Globus pallidus (tissue), 1 donor: ENCODE measurements around the gene GCA.

ENCODE experiments used
- DNase-seq: peaks from one replicate; pipeline ENCODE4 v3.0.0-alpha.2; 2015; ENCODE audit warnings: low spot score

The GCA gene, protein sequence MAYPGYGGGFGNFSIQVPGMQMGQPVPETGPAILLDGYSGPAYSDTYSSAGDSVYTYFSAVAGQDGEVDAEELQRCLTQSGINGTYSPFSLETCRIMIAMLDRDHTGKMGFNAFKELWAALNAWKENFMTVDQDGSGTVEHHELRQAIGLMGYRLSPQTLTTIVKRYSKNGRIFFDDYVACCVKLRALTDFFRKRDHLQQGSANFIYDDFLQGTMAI

GRCh38 chr2:162343824-162344616 lies at the start of gene GCA:
Gene GCA, plus strand, starts transcription at chr2:162344132. Its CDS starts 117 bp downstream, at chr2:162344249.
- peak; percentile 98 for DNase-seq

DNA sequence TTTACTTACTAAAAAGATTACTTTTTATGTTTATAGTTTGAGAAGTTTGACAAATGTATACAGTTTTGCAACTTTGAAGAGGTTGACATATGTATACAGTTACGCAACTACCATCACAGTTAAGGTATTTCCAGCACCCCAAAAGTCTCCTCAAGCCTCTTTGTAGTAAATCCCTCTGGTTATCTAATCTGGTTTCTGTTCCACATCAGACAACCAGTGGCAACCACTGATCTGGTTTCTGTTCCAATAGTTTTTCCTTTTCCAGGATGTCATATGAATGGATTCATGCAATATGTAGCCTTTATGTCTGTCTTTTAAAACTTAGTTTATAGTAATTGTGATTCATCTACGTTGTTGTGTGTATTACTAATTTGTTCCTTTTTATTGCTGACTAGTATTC lies 48.9 kb upstream of the GCA start:
- no peak for DNase-seq

DNA sequence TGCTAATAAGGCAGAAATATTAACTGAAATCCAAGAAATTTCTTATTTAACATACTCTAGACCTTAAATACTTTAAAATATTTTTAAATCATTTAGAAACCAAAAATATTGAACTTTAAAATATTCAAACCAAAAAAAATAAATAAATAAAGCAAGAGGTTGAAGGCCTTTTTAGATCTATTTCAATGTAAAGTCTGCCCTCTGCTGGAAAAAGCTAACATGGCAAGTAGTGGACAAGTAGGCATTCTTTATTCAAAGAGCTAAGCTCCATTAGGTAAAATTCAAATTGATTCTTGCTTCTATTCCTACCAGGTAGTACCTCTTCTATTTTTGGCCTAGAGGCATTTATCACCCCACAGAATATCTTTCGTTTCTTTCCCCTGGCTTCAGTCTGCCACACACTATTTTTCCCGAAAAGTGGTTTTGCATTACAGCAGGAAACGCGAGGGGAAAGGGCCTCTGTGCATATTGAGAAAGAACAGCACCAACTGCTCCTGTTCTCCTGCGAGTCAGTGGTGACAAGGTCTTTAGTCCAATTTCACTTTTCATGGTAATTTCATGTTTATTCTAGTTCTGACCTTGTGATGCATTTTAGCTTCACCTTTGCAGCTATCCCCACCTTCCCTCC lies 45.9 kb upstream of the GCA start:
- DNase-seq = peak; percentile 81

DNA sequence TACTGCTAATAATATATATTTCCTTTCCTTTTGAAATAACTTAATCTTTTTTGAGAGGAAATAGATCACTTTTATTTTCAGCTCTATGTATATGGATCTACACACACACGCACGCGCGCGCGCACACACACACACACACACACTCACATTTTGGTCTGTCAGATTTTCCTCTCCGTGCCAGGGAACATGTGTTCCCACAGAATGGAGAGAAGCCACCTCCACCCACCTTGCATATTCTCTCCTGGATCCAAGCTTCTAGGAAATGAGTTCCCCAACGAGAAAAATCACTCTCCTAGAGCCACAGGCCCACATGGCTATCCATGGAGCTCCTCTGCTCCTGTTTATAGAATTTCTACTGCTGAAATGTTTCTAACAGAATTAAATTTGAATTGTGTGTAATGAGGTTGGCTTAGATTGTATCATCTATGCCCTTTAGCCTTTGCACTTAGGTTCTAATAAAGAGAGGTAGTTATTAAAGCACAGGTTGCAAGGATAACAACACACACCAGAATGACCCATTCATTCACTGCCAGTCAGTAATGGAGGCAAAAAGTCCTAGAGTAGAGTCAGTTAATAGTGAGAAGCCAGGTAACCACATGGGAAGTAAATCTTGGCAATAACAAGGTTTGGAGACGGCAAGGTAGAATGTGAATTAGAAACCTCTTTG lies 45.1 kb upstream of the GCA start:
- DNase-seq = no peak

- no peak for DNase-seq
Observed at GRCh38 chr2:162300266-162300665, 43.7 kb upstream of the GCA start.

GRCh38 chr2:162301151-162301804 lies 42.7 kb upstream of the GCA start:
- DNase-seq = peak; percentile 68

DNA sequence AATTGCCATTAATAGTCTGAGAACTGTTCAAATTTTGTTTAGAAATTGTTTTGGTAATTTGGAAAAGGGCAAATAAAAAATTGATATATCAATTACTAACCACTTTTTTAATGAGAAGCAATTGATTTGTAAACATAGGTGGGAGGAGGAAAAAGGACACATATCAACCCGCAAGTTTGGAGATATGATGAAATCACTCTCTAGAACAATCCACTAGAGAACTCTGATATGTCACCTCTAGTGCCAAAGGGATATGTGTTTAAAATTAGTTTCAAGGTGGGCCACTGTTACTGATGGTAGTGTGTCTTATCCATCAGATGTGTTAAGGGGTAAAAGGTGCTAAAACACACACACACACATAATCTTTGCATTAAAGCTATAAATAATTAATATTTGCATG lies 42.1 kb upstream of the GCA start:
- no peak for DNase-seq

DNA sequence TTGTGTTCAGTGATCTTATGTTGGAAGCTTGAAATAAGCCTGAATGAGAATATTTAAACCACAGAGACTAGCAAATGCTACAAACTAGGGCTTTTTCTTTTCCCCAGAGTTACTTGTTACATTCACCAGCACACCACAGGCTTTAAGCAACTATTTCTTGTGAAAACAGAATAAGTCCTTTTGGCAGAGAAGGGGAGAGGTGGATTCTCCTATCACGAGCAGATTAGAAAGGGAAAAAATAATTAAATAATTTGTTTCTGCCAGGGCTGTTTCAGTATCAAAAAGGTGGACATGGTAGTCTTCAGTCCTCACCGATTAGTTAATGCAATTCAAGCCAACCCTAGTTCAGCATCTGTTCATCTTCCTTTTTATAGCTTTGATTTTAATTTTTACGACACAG lies 38.0 kb upstream of the GCA start:
- no peak for DNase-seq

GRCh38 chr2:162308747-162309503 lies 35.0 kb upstream of the GCA start:
- no peak for DNase-seq

GRCh38 chr2:162312853-162313252 lies 31.1 kb upstream of the GCA start:
- no peak for DNase-seq

- DNase-seq = peak; percentile 16
Observed at GRCh38 chr2:162315938-162316337, 28.0 kb upstream of the GCA start.

GRCh38 chr2:162316590-162316989 lies 27.3 kb upstream of the GCA start:
- no peak for DNase-seq

DNA sequence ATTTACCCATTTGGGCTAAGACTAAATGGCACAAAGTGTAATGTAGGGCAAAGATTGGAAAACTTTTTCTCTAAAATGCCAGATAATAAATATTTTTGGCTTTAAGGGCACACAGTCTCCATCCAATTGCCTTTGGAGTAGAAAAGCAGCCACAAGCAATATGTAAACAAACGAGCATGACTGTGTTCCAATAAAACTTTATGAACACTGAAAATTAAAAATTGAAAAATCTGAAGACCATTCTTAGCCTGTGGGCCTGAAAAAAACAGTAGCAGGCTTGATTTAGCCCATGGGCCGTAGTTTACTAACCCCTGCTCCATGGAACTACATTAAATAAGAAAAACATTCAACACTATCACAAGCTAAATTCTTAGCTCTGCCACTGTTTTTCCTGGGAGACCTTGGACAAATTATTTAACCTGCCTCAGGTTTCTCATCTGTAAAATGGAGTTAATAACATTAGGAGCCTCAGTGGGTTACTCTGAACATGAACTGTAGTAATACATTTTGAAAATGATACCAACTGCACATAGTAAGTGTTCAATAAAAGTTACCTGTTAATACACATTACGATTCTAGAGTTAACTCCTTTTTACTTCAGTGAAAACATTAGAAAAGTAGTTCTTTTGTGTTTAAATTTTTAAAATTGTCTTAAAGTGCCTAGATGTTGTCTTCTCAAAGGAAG lies 26.7 kb upstream of the GCA start:
- no peak for DNase-seq

DNA sequence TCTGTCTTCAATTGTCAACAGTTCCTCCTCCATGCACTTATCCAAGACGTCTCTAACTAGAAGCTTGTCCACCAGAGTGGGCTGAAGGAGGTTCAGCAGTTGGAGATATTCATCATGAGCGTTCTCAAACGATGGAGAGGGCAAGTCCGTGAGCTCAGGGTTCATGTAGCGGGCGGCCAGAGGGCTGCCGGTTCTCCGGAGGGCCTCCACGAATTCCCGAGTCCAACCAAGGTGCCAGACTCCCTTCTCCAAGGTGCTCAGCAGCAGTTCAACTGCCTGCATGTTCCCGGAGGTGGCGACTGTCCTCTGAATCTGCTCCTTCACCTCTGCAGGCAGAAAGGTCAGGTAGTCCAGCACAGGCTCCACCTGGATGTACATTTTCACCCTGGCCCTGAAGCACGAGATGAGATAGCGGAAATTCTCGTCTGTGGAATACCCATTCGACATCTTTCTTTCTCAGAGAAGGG lies 26.0 kb upstream of the GCA start:
- peak; percentile 12 for DNase-seq

GRCh38 chr2:162318328-162319180 lies 25.4 kb upstream of the GCA start, which contains the start of gene IFIH1:
Gene IFIH1, minus strand, starts transcription at chr2:162318684. Its CDS starts 377 bp downstream, at chr2:162318307.
- peak; percentile 79 for DNase-seq

- DNase-seq = no peak
Observed at GRCh38 chr2:162320864-162321517, 22.9 kb upstream of the GCA start.

DNA sequence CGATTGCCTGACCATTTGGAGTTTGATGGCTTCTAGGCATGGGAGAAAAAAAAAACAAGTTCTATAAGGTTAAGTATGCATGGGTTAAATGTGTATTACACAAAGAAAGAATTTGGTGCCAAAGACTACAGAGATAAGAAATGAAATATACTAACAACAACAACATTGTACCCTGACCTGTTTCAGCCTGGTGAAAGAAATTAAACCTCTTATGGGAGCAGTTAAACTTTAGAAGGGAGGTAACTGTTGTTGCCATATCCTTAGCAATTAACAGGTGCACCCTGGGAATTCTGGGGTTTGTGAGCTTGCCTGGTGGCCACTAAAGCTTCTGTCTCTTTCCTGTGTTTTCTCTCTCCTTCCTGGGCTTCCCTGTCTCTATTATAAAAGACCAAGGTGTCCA lies 19.0 kb upstream of the GCA start:
- DNase-seq = no peak

DNA sequence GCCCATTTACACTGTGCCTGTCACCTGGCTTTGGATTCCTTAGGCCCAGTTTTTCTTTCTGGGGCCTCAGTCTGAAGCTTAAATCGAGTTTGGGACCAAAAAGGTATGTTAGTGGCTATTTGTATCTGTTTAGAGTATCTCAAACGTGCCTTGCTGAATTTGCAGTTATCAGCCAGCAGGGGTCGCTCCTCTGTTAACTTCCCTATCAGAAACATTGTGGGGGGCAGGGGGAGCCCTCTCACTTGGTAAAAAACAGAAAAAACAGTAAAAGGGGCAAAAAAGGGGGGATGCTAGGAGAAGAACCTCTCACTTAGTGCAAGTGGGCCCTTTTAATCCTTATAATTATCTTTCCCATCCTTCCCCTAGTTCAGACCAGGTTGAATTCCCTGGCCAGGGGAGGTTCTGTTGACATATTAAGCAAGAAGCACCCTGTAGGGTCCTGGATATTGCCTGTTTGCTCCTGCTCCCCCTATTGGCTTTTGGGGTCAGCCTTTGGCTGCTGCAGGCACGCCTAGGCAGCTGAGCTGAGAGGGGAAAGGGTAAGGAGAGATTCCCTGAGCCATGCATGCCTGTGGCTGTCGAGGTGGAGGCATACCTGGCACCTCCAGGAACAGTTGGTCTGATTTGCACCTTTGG lies 16.7 kb upstream of the GCA start:
- no peak for DNase-seq

- no peak for DNase-seq
Observed at GRCh38 chr2:162327806-162328205, 16.1 kb upstream of the GCA start.
